ENCODE data around the gene AGPAT4.

Gene AGPAT4

DNA sequence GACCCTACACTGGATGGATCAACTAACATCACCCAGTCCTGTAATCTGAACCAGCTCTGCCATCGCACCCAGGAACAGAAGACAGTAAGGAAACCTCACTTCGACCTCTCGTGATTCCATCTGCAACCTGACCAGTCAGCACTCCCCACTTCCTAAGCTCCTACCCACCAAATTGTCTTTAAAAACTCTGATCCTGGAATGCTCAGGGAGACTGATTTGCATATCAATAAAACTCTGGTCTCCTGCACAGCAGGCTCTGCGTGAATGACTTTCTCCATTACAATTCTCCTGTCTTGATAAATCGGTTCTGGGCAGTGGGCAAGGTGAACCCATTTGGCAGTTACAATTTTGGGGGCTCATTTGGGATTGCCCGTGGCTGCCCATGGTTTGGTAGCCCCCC lies 18.3 kb upstream of the AGPAT4 start:
- DNase-seq (ENCODE audit: low read depth): no peak
- H3K4me3 ChIP-seq (ENCODE audit: low read depth, low read length): no peak overlapping the region

GRCh38 chr6:161290751-161291150 lies 16.9 kb upstream of the AGPAT4 start:
- no peak overlapping the region for H3K4me3 ChIP-seq (ENCODE audit: low read depth, low read length)
- no peak for DNase-seq (ENCODE audit: low read depth)

DNA sequence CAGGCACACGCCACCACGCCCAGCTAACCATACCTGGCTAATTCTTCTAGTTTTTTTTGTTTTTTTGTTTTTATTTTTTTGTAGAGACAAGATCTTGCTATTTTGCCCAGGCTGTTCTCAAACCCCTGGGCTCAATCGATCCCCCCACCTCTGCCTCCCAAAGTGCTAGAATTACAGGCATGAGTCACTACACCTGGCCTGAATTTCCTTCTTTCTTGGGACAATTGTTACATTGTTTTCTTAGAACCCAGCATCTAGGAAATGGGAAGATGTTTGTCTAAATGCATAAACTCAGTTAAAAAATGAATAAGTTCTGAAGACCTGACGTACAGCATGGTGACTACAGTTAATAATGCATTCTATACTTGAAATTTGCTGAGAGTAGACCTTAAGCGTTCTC lies 10.8 kb upstream of the AGPAT4 start:
- DNase-seq (ENCODE audit: low read depth): no peak
- no peak overlapping the region for H3K4me3 ChIP-seq (ENCODE audit: low read depth, low read length)

DNA sequence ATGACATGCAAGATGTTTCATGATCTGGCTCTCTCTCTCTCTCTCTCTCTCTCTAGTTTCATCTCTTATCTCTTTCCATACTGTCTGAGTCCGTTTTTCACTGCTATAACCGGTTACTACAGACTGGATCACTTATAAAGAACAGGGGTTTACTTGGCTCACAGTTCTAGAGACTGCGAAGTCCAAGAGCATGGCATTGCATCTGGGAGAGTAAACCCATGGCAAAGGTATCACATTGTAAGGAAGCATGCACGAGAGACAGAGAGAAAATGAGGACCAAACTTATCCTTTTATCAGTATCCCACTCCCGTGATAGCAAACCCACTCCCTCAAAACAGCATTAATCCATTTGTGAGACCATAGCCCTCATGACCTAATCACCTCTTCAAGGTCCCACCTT lies 7.2 kb upstream of the AGPAT4 start:
- no peak overlapping the region for H3K4me3 ChIP-seq (ENCODE audit: low read depth, low read length)
- no peak for DNase-seq (ENCODE audit: low read depth)

GRCh38 chr6:161279677-161280415 lies 6.0 kb upstream of the AGPAT4 start:
- DNase-seq (ENCODE audit: low read depth): no peak
- H3K4me3 ChIP-seq (ENCODE audit: low read depth, low read length): no peak overlapping the region

GRCh38 chr6:161276605-161277155 lies 2.8 kb upstream of the AGPAT4 start:
- DNase-seq (ENCODE audit: low read depth): no peak
- H3K4me3 ChIP-seq (ENCODE audit: low read depth, low read length): no peak overlapping the region

GRCh38 chr6:161274898-161275297 lies 1.0 kb upstream of the AGPAT4 start:
- no peak for DNase-seq (ENCODE audit: low read depth)
- no peak overlapping the region for H3K4me3 ChIP-seq (ENCODE audit: low read depth, low read length)

DNA sequence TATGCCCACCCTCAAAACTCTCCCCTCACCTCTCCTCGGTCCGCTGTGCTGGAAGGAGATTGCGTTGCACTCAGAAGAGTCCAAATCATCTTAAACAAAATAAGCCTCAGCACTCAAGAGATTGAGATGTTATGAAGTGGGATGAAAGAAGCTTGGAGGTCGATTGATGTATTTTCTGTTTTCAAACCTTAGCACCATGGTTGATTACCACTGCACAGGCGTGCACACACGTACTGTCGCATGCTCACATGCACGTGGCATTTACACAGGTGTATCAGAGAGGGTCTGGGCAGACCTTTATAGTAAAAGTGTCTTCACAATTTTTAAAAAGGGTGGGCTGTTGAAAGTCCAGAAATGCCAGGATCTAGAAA lies 612 bp upstream of the AGPAT4 start:
- peak overlapping the region; percentile 69 for H3K4me3 ChIP-seq (ENCODE audit: low read depth, low read length)
- DNase-seq (ENCODE audit: low read depth): no peak

- DNase-seq (ENCODE audit: low read depth): no peak
Observed at GRCh38 chr6:161273274-161273751, 548 bp downstream of the AGPAT4 start.

DNA sequence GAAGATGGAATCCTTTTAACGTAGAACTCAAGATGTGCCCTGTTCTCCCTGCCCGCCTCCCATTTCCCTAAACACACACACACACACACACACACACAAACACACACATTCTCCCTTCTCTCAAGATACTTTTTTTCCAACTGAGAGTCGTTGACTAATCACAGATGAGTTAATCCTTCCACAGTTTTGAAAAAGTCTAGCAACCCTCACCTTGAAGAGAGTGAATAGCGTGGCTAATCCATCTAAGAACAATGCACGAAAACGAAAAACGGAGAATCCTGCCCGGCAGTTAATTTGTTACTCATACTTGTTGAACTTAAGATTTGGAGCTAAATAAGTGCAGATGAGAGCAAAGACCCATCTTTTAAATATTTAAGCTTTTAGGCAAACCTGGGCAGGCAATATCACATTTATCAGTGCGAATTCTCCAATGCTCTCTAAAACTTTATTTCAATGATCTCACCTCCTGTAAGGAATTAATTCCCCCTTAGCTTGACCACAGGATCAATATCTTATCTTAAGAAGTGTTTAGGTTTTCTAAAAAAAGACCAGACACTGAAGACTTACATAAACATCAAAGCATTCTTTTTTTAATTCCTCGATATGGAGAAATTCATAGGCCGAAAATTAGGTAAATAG lies 1.1 kb downstream of the AGPAT4 start:
- H3K4me3 ChIP-seq (ENCODE audit: low read depth, low read length): peak overlapping the region; percentile 69
- no peak for DNase-seq (ENCODE audit: low read depth)

More at GRCh38 chr6:161273274-161273751, 548 bp downstream of the AGPAT4 start:
- peak overlapping the region; percentile 69 for H3K4me3 ChIP-seq (ENCODE audit: low read depth, low read length)

- DNase-seq (ENCODE audit: low read depth): no peak
- H3K4me3 ChIP-seq (ENCODE audit: low read depth, low read length): no peak overlapping the region
Observed at GRCh38 chr6:161271343-161272030, 2.4 kb downstream of the AGPAT4 start.

DNA sequence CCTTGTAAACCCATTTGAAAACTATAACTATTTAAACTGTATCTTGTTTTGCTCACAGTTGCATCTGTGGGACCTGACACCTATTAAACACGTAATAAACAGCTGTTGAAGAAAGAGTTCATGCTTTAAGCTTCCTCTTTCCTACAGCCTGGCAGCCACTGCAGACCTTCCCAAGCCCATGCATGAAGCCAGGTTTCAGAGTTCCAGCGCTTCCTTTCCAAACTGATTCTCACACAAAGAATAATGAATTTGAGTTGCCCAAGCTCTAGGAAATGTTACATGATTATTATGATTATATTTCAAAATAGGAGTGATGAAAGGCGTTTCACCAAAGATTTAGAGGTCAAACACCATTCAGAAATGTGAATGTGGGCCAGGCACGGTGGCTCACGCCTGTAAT lies 3.7 kb downstream of the AGPAT4 start:
- no peak for DNase-seq (ENCODE audit: low read depth)
- no peak overlapping the region for H3K4me3 ChIP-seq (ENCODE audit: low read depth, low read length)

GRCh38 chr6:161269310-161269709 lies 4.6 kb downstream of the AGPAT4 start:
- DNase-seq (ENCODE audit: low read depth): no peak
- no peak overlapping the region for H3K4me3 ChIP-seq (ENCODE audit: low read depth, low read length)

GRCh38 chr6:161268531-161269210 lies 5.2 kb downstream of the AGPAT4 start:
- H3K4me3 ChIP-seq (ENCODE audit: low read depth, low read length): no peak overlapping the region
- no peak for DNase-seq (ENCODE audit: low read depth)

DNA sequence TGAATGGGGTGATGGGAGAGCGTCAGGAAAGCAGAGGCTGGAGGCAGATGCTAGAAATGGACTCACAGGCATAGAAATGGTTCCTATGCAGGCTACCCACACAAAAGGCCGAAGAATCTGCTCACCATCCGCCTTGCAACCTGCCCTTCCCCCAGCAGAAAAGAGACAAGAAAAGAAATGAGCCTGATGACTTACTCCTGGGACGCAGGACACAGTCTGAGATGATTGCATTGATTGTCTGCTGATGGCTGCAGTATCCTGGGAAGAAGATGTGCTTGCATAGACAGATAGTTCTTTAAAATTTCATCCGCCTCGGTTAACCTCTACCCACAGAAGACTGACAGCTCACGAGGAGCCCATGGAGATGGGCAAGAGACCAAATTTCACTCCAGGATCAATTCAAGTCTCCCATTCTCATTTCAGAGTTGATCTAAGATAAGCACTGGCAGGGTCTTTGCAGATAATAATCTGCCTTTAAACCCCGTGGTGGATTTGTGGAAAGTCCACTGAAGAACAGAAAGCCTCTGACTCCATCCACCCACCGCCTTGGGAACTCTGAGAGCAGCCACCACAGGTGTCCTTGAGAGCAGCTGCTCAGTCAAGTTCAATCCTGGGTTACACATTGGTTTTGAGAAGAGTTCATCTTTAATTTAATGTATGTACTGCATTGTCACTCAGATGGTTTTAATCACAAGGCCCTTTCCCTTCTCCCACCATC lies 7.2 kb downstream of the AGPAT4 start:
- no peak for DNase-seq (ENCODE audit: low read depth)
- H3K4me3 ChIP-seq (ENCODE audit: low read depth, low read length): no peak overlapping the region

- no peak overlapping the region for H3K4me3 ChIP-seq (ENCODE audit: low read depth, low read length)
- no peak for DNase-seq (ENCODE audit: low read depth)
Observed at GRCh38 chr6:161265975-161266374, 7.9 kb downstream of the AGPAT4 start.

DNA sequence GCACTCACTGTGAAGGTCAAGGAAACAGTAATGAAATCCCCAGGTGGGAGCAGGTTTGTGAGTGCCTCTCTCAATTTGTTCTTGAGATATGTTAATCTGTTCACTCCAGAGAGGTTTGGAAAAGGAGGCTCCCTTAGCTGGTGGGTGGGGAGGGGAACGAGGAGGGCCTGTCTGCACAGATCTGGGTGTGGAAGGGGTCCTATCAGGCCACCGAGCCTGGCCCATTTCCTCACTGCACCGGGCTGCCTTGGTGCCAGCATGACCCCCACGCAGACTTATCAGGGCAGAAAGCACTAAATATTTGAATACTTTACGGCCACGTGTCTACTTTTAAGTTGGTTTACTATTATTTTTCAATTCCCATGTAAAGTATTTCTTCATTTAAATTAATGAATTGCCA lies 8.3 kb downstream of the AGPAT4 start:
- no peak overlapping the region for H3K4me3 ChIP-seq (ENCODE audit: low read depth, low read length)
- DNase-seq (ENCODE audit: low read depth): no peak

- DNase-seq (ENCODE audit: low read depth): no peak
- no peak overlapping the region for H3K4me3 ChIP-seq (ENCODE audit: low read depth, low read length)
Observed at GRCh38 chr6:161264181-161264580, 9.7 kb downstream of the AGPAT4 start.

GRCh38 chr6:161261816-161262215 lies 12.0 kb downstream of the AGPAT4 start:
- DNase-seq (ENCODE audit: low read depth): no peak
- no peak overlapping the region for H3K4me3 ChIP-seq (ENCODE audit: low read depth, low read length)

Measured in skeletal muscle cell (primary cell).